Astrocyte of the hippocampus (primary cell): ENCODE data around the gene NOVA2.
"Not testable (repeated sequence)": the region's sequence is repeated elsewhere in the genome, so short reads cannot be mapped to it uniquely, and the experiment has no call there.

Experiments used
- DNase-seq: peaks from one replicate; pipeline ENCODE4 v3.0.0; 2011; ENCODE audit warnings: low read depth, low spot score

Gene NOVA2

GRCh38 chr19:45895983-45896599, 77.6 kb downstream of the NOVA2 start:
- not testable (repeated sequence) for DNase-seq

- no peak for DNase-seq
These were observed 78.1 kb downstream of the NOVA2 start for GRCh38 chr19:45895519-45895972.

- DNase-seq, result no peak
These were observed 82.8 kb downstream of the NOVA2 start for GRCh38 chr19:45890877-45891276.

- no peak for DNase-seq
These were observed 84.3 kb downstream of the NOVA2 start for GRCh38 chr19:45889210-45889885.

- DNase-seq, result no peak
These were observed 86.4 kb downstream of the NOVA2 start for GRCh38 chr19:45887200-45887710.

- DNase-seq, result peak; percentile 97
These were observed 87.1 kb downstream of the NOVA2 start for GRCh38 chr19:45886427-45887199.

- DNase-seq, result peak; percentile 97
These were observed 87.9 kb downstream of the NOVA2 start, which contains the start of gene IRF2BP1 for GRCh38 chr19:45885556-45886426. Gene IRF2BP1, minus strand, starts transcription at chr19:45886141. Its CDS starts 367 bp downstream, at chr19:45885774.

- peak; percentile 45 for DNase-seq
These were observed 88.7 kb downstream of the NOVA2 start for GRCh38 chr19:45884682-45885555.

- no peak for DNase-seq
These were observed 89.6 kb downstream of the NOVA2 start for GRCh38 chr19:45883881-45884681.
